Measurements from ENCODE around the gene TFB2M. TPM values are rescaled to one million over a fixed set of nuclear protein-coding genes. Genes with fewer than 3 reads are reported as not detected.

TFB2M gene
- total RNA-seq, 1 experiment from 2014 or later, result 52.0 TPM

DNA sequence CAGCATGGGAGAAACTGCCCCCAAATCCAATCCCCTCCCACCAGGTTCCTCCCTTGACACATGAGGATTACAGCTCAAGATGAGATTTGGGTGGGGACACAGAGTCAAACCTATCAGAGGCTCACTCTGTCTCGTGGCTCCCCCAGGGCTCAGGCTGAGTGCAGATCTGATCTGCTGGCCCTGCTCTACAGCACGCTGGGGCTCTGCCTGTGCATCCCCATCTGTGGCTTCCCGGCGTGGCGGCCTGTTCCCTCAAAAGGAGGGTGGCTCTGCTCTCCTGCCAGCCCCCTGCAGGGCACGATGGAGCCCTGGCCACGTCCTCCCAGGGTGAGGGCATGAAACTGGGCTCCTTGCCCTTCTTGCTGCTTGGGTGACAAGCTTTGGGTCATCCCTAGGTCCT is 39.1 kb downstream of the TFB2M start:
- Mint-ChIP-seq H3K4me1 (ENCODE audit: insufficient read depth, unreplicated experiment) (peaks cover 17% of the 10 kb centered on the region), H3K36me3 (ENCODE audit: insufficient read depth, unreplicated experiment) (peaks cover 5% of the 10 kb centered on the region), H3K4me3 (ENCODE audit: unreplicated experiment) (no peak overlapping the region), H3K27ac (ENCODE audit: low read depth, unreplicated experiment) (no peak overlapping the region), H3K27me3 (ENCODE audit: insufficient read depth, unreplicated experiment) (no peaks in the 10 kb centered on the region), H3K9me3 (ENCODE audit: unreplicated experiment) (peaks cover 9% of the 10 kb centered on the region)
- no TSS peak for BruUV-seq (replicated peaks)
- ChIA-PET CTCF (interaction anchor here (0.6 to 1.8 kb wide), 7 partner anchors 11 to 1367 kb away, joined by 3 to 6 read pairs (median 4); partner anchors contain the start of gene SMYD3), POLR2A (no interaction called here)
- intact Hi-C loops (cut with micrococcal nuclease), result no loop called here
- no peak for DNase-seq (ENCODE audit: unreplicated experiment)
- TF ChIP-seq CTCF (IDR thresholded peaks at IDR 0.05; ENCODE audit: unreplicated experiment), result no peak

- no TSS peak for BruUV-seq (replicated peaks)
- no peak overlapping the region for H3K4me3 Mint-ChIP-seq (ENCODE audit: unreplicated experiment)
- intact Hi-C loops (cut with micrococcal nuclease), result no loop called here
Observed at GRCh38 chr1:246526380-246526779, 39.7 kb downstream of the TFB2M start.

DNA sequence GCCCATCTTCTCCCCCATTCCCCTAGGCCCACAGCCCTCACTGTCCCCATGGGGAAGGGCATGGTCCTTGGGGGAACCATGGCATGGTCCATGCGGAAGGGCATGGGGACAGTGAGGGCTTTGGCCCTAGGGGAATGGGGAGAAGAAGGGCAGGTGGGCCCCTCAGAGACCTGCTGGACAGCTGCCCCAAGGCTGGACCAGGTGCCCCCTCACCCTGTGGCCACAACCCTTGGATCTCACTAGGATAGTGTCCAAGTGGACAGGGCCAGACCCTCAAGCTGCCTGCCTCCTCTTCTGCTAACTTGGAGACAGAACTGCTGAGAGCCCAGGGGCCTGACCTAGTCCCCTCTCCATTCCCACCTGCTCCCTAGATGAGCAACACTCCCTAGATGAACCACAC is 46.5 kb downstream of the TFB2M start:
- DNase-seq (ENCODE audit: unreplicated experiment), result no peak
- Mint-ChIP-seq H3K36me3 (ENCODE audit: insufficient read depth, unreplicated experiment) (no peaks in the 10 kb centered on the region), H3K4me1 (ENCODE audit: insufficient read depth, unreplicated experiment) (no peaks in the 10 kb centered on the region), H3K27me3 (ENCODE audit: insufficient read depth, unreplicated experiment) (no peaks in the 10 kb centered on the region), H3K27ac (ENCODE audit: low read depth, unreplicated experiment) (no peak overlapping the region), H3K9me3 (ENCODE audit: unreplicated experiment) (peaks cover 20% of the 10 kb centered on the region), H3K4me3 (ENCODE audit: unreplicated experiment) (no peak overlapping the region)
- intact Hi-C loops (cut with micrococcal nuclease), result no loop called here
- no TSS peak for BruUV-seq (replicated peaks)
- no peak for TF ChIP-seq CTCF (IDR thresholded peaks at IDR 0.05; ENCODE audit: unreplicated experiment)
- POLR2A ChIA-PET, result no interaction called here
- CTCF ChIA-PET, result interaction anchor here (0.9 to 1.3 kb wide), 2 partner anchors 27 to 46 kb away, joined by 3 to 4 read pairs; no protein-coding TSS in a partner anchor

More at GRCh38 chr1:246526380-246526779, 39.7 kb downstream of the TFB2M start:
- H3K36me3 Mint-ChIP-seq (ENCODE audit: insufficient read depth, unreplicated experiment), result peaks cover 5% of the 10 kb centered on the region
- H3K9me3 Mint-ChIP-seq (ENCODE audit: unreplicated experiment), result peaks cover 4% of the 10 kb centered on the region
- no peak overlapping the region for H3K27ac Mint-ChIP-seq (ENCODE audit: low read depth, unreplicated experiment)
- no peak for DNase-seq (ENCODE audit: unreplicated experiment)
- no peaks in the 10 kb centered on the region for H3K27me3 Mint-ChIP-seq (ENCODE audit: insufficient read depth, unreplicated experiment)
- no peak for TF ChIP-seq CTCF (IDR thresholded peaks at IDR 0.05; ENCODE audit: unreplicated experiment)
- peaks cover 17% of the 10 kb centered on the region for H3K4me1 Mint-ChIP-seq (ENCODE audit: insufficient read depth, unreplicated experiment)
- ChIA-PET POLR2A (no interaction called here), CTCF (interaction anchor here (0.6 to 1.8 kb wide), 5 partner anchors 11 to 1366 kb away, joined by 3 to 6 read pairs (median 3); partner anchors contain the start of gene SMYD3)

DNA sequence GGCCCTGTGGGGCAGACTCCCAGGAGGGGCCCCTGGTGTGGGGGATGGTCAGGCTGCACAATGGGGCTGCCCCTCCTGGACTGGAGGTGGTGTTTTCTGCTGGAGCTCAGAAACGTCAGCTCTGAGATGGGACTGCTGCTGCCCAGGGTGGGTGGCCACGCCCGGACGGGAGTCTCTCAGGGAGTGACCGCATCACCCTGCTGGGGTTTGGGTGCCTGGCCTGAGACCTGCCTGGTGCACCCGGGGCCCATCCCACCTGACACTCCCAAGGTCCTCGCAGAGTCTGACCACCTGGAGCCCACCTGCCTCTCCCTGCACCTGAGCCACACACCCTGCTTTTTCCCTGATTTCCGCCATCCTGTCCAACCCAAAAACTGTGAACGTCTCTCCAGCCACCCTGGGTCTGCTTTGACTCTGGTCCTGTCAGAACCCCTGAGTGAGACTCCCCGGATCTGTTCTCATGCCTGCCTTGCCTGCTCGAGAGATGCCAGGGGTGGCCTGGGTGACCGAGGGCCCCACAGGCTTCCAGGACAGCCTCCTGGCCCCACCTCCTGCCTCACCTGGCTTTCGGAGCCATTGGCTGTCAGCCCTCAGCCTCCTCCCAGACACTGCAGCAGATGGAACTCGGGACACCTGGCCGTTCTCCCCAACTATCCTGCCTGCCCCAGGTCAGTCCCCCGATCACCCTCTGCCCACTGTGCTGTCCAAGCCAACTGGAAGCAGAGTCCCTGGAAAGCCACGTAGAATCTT is 47.4 kb downstream of the TFB2M start:
- BruUV-seq (replicated peaks), result no TSS peak
- ChIA-PET CTCF (interaction anchor here (0.6 to 1.3 kb wide), 5 partner anchors 9 to 129 kb away, joined by 3 to 5 read pairs (median 3); no protein-coding TSS in a partner anchor), POLR2A (interaction anchor here (1.2 kb wide), 1 partner anchor 46 kb away, joined by 4 read pairs; no protein-coding TSS in a partner anchor)

More for the DNA sequence above, 47.4 kb downstream of the TFB2M start:
- H3K9me3 Mint-ChIP-seq (ENCODE audit: unreplicated experiment), result peaks cover 21% of the 10 kb centered on the region
- H3K4me3 Mint-ChIP-seq (ENCODE audit: unreplicated experiment), result no peak overlapping the region
- no peaks in the 10 kb centered on the region for H3K36me3 Mint-ChIP-seq (ENCODE audit: insufficient read depth, unreplicated experiment)
- no peaks in the 10 kb centered on the region for H3K27me3 Mint-ChIP-seq (ENCODE audit: insufficient read depth, unreplicated experiment)
- H3K27ac Mint-ChIP-seq (ENCODE audit: low read depth, unreplicated experiment), result no peak overlapping the region
- intact Hi-C loops (cut with micrococcal nuclease), result no loop called here
- no peaks in the 10 kb centered on the region for H3K4me1 Mint-ChIP-seq (ENCODE audit: insufficient read depth, unreplicated experiment)
- DNase-seq (ENCODE audit: unreplicated experiment), result no peak
- no peak for TF ChIP-seq CTCF (IDR thresholded peaks at IDR 0.05; ENCODE audit: unreplicated experiment)

All from MCF 10A (cell line).